Mesenchymal stem cell (in vitro differentiated cells and primary cell): ENCODE results near the gene A1BG.
"Not testable (repeated sequence)": the region's sequence is repeated elsewhere in the genome, so short reads cannot be mapped to it uniquely, and the experiment has no call there.

Source experiments
- DNase-seq: peaks from one replicate; pipeline ENCODE4 v3.0.0-alpha.2; 2013
- H2AFZ ChIP-seq: one replicate; pipeline ENCODE4 v1.6.1; 2013; ENCODE audit warnings: low read depth, mild to moderate bottlenecking, control low read depth, inconsistent platforms, low read length, moderate library complexity
- H2AK5ac ChIP-seq: 2 replicates; pipeline ENCODE4 v1.6.1; 2013; ENCODE audit warnings: low read length, moderate library complexity, mild to moderate bottlenecking, inconsistent platforms; ENCODE audit not compliant: severe bottlenecking
- H2BK120ac ChIP-seq: one replicate; pipeline ENCODE4 v1.6.1; 2013; ENCODE audit warnings: low read depth, mild to moderate bottlenecking, inconsistent platforms, low read length, moderate library complexity
- H2BK12ac ChIP-seq, 2 experiments: one replicate each; pipeline ENCODE4 v1.6.1; 2013; ENCODE audit warnings: inconsistent platforms in 2 of 2, low read length in 2 of 2, mild to moderate bottlenecking in 2 of 2, moderate library complexity in 2 of 2, control low read depth in 1 of 2
- H2BK15ac ChIP-seq: one replicate; pipeline ENCODE4 v1.6.1; 2013; ENCODE audit warnings: mild to moderate bottlenecking, low read depth, inconsistent platforms; ENCODE audit not compliant: poor library complexity, severe bottlenecking
- H2BK5ac ChIP-seq: 2 replicates; pipeline ENCODE4 v1.6.1; 2013; ENCODE audit warnings: low read depth, mild to moderate bottlenecking, low read length, control low read depth, inconsistent platforms; ENCODE audit not compliant: poor library complexity, severe bottlenecking
- H3K14ac ChIP-seq, 2 experiments: one replicate each; pipeline ENCODE4 v1.6.1; 2013; ENCODE audit warnings: inconsistent platforms in 2 of 2, low read length in 2 of 2, control low read depth in 1 of 2, mild to moderate bottlenecking in 1 of 2, moderate library complexity in 1 of 2
- H3K18ac ChIP-seq, 2 experiments: one replicate each; pipeline ENCODE4 v1.6.1; 2013; ENCODE audit warnings: inconsistent platforms in 2 of 2, low read length in 2 of 2, control low read depth in 1 of 2, low read depth in 1 of 2, mild to moderate bottlenecking in 1 of 2
- H3K23ac ChIP-seq, 2 experiments: one replicate each; pipeline ENCODE4 v1.6.1; 2013; ENCODE audit warnings: inconsistent platforms in 2 of 2, low read length in 2 of 2, mild to moderate bottlenecking in 2 of 2, moderate library complexity in 2 of 2, control low read depth in 1 of 2
- H3K27ac ChIP-seq: 2 replicates; pipeline ENCODE4 v1.5.1; 2013; ENCODE audit warnings: mild to moderate bottlenecking, moderate library complexity, low read length, control low read depth, inconsistent platforms; ENCODE audit not compliant: poor library complexity, severe bottlenecking
- H3K27me3 ChIP-seq, 2 experiments: 2 replicates each; pipeline versions ENCODE4 v1.6.1 to v1.7.0; 2013; ENCODE audit warnings: low read length in 2 of 2, mild to moderate bottlenecking in 2 of 2, moderate library complexity in 2 of 2, control low read depth in 1 of 2, inconsistent platforms in 1 of 2; ENCODE audit not compliant: control insufficient read depth in 1 of 2, insufficient read depth in 1 of 2
- H3K36me3 ChIP-seq, 2 experiments: 2 replicates each; pipeline versions ENCODE4 v1.6.1 to v1.7.0; 2013; ENCODE audit warnings: low read length in 2 of 2, control low read depth in 1 of 2, inconsistent platforms in 1 of 2, low read depth in 1 of 2, mild to moderate bottlenecking in 1 of 2; ENCODE audit not compliant: insufficient read depth in 2 of 2, control insufficient read depth in 1 of 2
- H3K4ac ChIP-seq, 2 experiments: one replicate each; pipeline ENCODE4 v1.6.1; 2013; ENCODE audit warnings: inconsistent platforms in 2 of 2, low read length in 2 of 2, mild to moderate bottlenecking in 2 of 2, moderate library complexity in 2 of 2, control low read depth in 1 of 2, low read depth in 1 of 2
- H3K4me1 ChIP-seq: 2 replicates; pipeline ENCODE4 v1.6.1; 2013; ENCODE audit warnings: low read depth, low read length, control low read depth; ENCODE audit not compliant: control insufficient read depth, insufficient read depth
- H3K4me2 ChIP-seq: 2 replicates; pipeline ENCODE4 v1.6.1; 2013; ENCODE audit warnings: low read length, mild to moderate bottlenecking, inconsistent platforms; ENCODE audit not compliant: poor library complexity, severe bottlenecking
- H3K4me3 ChIP-seq, 2 experiments: 2 replicates each; pipeline versions ENCODE4 v1.5.1 to v1.7.0; 2013; ENCODE audit warnings: low read length in 2 of 2, mild to moderate bottlenecking in 2 of 2, control low read depth in 1 of 2, low read depth in 1 of 2; ENCODE audit not compliant: insufficient read depth in 1 of 2
- H3K79me1 ChIP-seq: replicated peaks from 2 replicates; pipeline ENCODE4 v1.6.1; 2013; ENCODE audit warnings: mild to moderate bottlenecking, control low read depth, low read length, inconsistent platforms; ENCODE audit not compliant: poor library complexity, severe bottlenecking
- H3K9ac ChIP-seq: 2 replicates; pipeline ENCODE4 v1.7.0; 2013; ENCODE audit warnings: mild to moderate bottlenecking, low read length, moderate library complexity
- H3K9me3 ChIP-seq: 2 replicates; pipeline ENCODE4 v1.7.0; 2013; ENCODE audit warnings: mild to moderate bottlenecking, low read length; ENCODE audit not compliant: control insufficient read depth
- H4K8ac ChIP-seq: one replicate; pipeline ENCODE4 v1.6.1; 2013; ENCODE audit warnings: inconsistent platforms, mild to moderate bottlenecking, low read length, moderate library complexity
- H4K91ac ChIP-seq: one replicate; pipeline ENCODE4 v1.6.1; 2013; ENCODE audit warnings: mild to moderate bottlenecking, low read length, inconsistent platforms
- WGBS: methylation state at CpG from one replicate; pipeline ENCODE4 v1.1.7; 2013; ENCODE audit warnings: mixed read lengths; 5-methylcytosine and 5-hydroxymethylcytosine counted together

The A1BG gene

GRCh38 chr19:58350871-58351557 lies 2.3 kb downstream of the A1BG start:
- no peak overlapping the region for H2BK120ac ChIP-seq
- no peak overlapping the region for H3K4ac ChIP-seq
- no peaks in the 10 kb centered on the region for H3K9me3 ChIP-seq
- no peak overlapping the region for H3K14ac ChIP-seq
- H3K9ac ChIP-seq: no peak overlapping the region
- H4K8ac ChIP-seq: no peak overlapping the region
- H4K91ac ChIP-seq: peak overlapping the region; percentile 47
- 96% methylated on average over 34 of the region's 34 CpGs for whole genome bisulfite sequencing
- peaks cover 33% of the 10 kb centered on the region for H3K79me1 ChIP-seq
- H3K23ac ChIP-seq: no peak overlapping the region
- peak overlapping the region in 1 of 2 experiments; percentile 56 for H3K4me3 ChIP-seq
- H3K27ac ChIP-seq: no peak overlapping the region
- no peak overlapping the region for H2AFZ ChIP-seq
- H2BK12ac ChIP-seq: no peak overlapping the region
- no peak overlapping the region for H2BK15ac ChIP-seq
- H3K27me3 ChIP-seq: peaks cover 0 to 8% of the 10 kb centered on the region in 2 experiments
- H3K36me3 ChIP-seq: peaks cover 13 to 50% of the 10 kb centered on the region in 2 experiments
- H3K18ac ChIP-seq: no peak overlapping the region
- H2BK5ac ChIP-seq: no peak overlapping the region
- no peak for DNase-seq
- H3K4me2 ChIP-seq: no peak overlapping the region
- H2AK5ac ChIP-seq: no peak overlapping the region
- peaks cover 4% of the 10 kb centered on the region for H3K4me1 ChIP-seq

- H3K36me3 ChIP-seq: peaks cover 13 to 45% of the 10 kb centered on the region in 2 experiments
- no peak overlapping the region for H3K14ac ChIP-seq
- H3K4ac ChIP-seq: no peak overlapping the region
- H2BK5ac ChIP-seq: no peak overlapping the region
- H3K9ac ChIP-seq: peak overlapping the region; percentile 6
- no peak for DNase-seq
- H2AFZ ChIP-seq: no peak overlapping the region
- peaks cover 33% of the 10 kb centered on the region for H3K79me1 ChIP-seq
- no peak overlapping the region for H4K91ac ChIP-seq
- no peak overlapping the region for H2BK12ac ChIP-seq
- H2AK5ac ChIP-seq: no peak overlapping the region
- no peak overlapping the region for H3K27ac ChIP-seq
- no peak overlapping the region for H2BK120ac ChIP-seq
- H3K18ac ChIP-seq: no peak overlapping the region
- no peak overlapping the region for H3K23ac ChIP-seq
- 97% methylated on average over 84 of the region's 84 CpGs for WGBS
- peak overlapping the region in 1 of 2 experiments; percentile 56 for H3K4me3 ChIP-seq
- H3K27me3 ChIP-seq: peaks cover 0 to under 1% of the 10 kb centered on the region in 2 experiments
- H4K8ac ChIP-seq: no peak overlapping the region
- H3K9me3 ChIP-seq: no peaks in the 10 kb centered on the region
- H2BK15ac ChIP-seq: no peak overlapping the region
- H3K4me1 ChIP-seq: peaks cover 8% of the 10 kb centered on the region
- H3K4me2 ChIP-seq: no peak overlapping the region
These were observed 3.1 kb downstream of the A1BG start for GRCh38 chr19:58350001-58350861.

GRCh38 chr19:58349590-58349989 lies 3.7 kb downstream of the A1BG start:
- no peak overlapping the region for H2BK120ac ChIP-seq
- H4K8ac ChIP-seq: no peak overlapping the region
- H2BK15ac ChIP-seq: no peak overlapping the region
- H3K9ac ChIP-seq: peak overlapping the region; percentile 6
- H3K23ac ChIP-seq: no peak overlapping the region
- H3K18ac ChIP-seq: no peak overlapping the region
- no peak overlapping the region for H2AFZ ChIP-seq
- peak overlapping the region in 1 of 2 experiments; percentile 56 for H3K4me3 ChIP-seq
- H4K91ac ChIP-seq: no peak overlapping the region
- WGBS: 91% methylated on average over 8 of the region's 8 CpGs
- no peaks in the 10 kb centered on the region for H3K9me3 ChIP-seq
- H3K4me2 ChIP-seq: no peak overlapping the region
- H2BK5ac ChIP-seq: no peak overlapping the region
- H3K4ac ChIP-seq: no peak overlapping the region
- peaks cover 33% of the 10 kb centered on the region for H3K79me1 ChIP-seq
- no peak for DNase-seq
- no peak overlapping the region for H3K14ac ChIP-seq
- H3K27me3 ChIP-seq: no peaks in the 10 kb centered on the region
- H2BK12ac ChIP-seq: no peak overlapping the region
- H3K27ac ChIP-seq: no peak overlapping the region
- peaks cover 12 to 45% of the 10 kb centered on the region in 2 experiments for H3K36me3 ChIP-seq
- H3K4me1 ChIP-seq: peaks cover 10% of the 10 kb centered on the region
- H2AK5ac ChIP-seq: no peak overlapping the region

- H2AFZ ChIP-seq, H2BK12ac ChIP-seq, H3K4ac ChIP-seq, DNase-seq, H4K91ac ChIP-seq, H3K4me1 ChIP-seq, H2BK5ac ChIP-seq, H2BK120ac ChIP-seq, H3K23ac ChIP-seq, H3K14ac ChIP-seq, H3K9me3 ChIP-seq, H2BK15ac ChIP-seq, H4K8ac ChIP-seq, H3K27me3 ChIP-seq, H3K27ac ChIP-seq, H3K18ac ChIP-seq, H2AK5ac ChIP-seq: not testable (repeated sequence)
- peak overlapping the region; percentile 87 for H3K9ac ChIP-seq
- peak overlapping the region; percentile 88 to 90 for H3K4me3 ChIP-seq
- 23% methylated on average over 2 of the region's 12 CpGs for WGBS
- H3K79me1 ChIP-seq: peaks cover 33% of the 10 kb centered on the region
- peaks cover 2 to 35% of the 10 kb centered on the region in 2 experiments for H3K36me3 ChIP-seq
- peak overlapping the region; percentile 84 for H3K4me2 ChIP-seq
These were observed 5.2 kb downstream of the A1BG start for GRCh38 chr19:58348080-58348479.
